Measurements from ENCODE around the gene ARL6IP4.

- no peak for TF ChIP-seq CTCF (IDR thresholded peaks at IDR 0.05)
- no peak for TF ChIP-seq EP300 (IDR thresholded peaks at IDR 0.05)
- no peak for TF ChIP-seq POLR2A (IDR thresholded peaks at IDR 0.05)
These were observed 10.1 kb downstream of the ARL6IP4 start for GRCh38 chr12:122990561-122990960.
